Measurements from ENCODE around the gene ENTPD3.

GRCh38 chr3:40417845-40418543, 31.0 kb downstream of the ENTPD3 start:
- TF ChIP-seq, protein P1, sequence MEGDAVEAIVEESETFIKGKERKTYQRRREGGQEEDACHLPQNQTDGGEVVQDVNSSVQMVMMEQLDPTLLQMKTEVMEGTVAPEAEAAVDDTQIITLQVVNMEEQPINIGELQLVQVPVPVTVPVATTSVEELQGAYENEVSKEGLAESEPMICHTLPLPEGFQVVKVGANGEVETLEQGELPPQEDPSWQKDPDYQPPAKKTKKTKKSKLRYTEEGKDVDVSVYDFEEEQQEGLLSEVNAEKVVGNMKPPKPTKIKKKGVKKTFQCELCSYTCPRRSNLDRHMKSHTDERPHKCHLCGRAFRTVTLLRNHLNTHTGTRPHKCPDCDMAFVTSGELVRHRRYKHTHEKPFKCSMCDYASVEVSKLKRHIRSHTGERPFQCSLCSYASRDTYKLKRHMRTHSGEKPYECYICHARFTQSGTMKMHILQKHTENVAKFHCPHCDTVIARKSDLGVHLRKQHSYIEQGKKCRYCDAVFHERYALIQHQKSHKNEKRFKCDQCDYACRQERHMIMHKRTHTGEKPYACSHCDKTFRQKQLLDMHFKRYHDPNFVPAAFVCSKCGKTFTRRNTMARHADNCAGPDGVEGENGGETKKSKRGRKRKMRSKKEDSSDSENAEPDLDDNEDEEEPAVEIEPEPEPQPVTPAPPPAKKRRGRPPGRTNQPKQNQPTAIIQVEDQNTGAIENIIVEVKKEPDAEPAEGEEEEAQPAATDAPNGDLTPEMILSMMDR (IDR thresholded peaks at IDR 0.05): no peak
- TF ChIP-seq POLR2A (IDR thresholded peaks at IDR 0.05): no peak

Data from sigmoid colon (tissue), 3 donors.